Right ventricle myocardium superior (tissue), 1 donor: ENCODE measurements around the gene MKLN1. TPM values are rescaled to one million over a fixed set of nuclear protein-coding genes. Genes with fewer than 3 reads are reported as not detected.

Experiments
- ATAC-seq: fragments of 200-7000 bp; cut with Tn5 transposase; one replicate; pipeline ENCODE4 v1.9.1; 2020; ENCODE audit warnings: mild to moderate bottlenecking; ENCODE audit not compliant: poor library complexity
- DNase-seq: peaks from one replicate; pipeline ENCODE4 v3.0.0-alpha.2; 2020
- intact Hi-C: fragments of 100-400 bp; cut with DNase I; formaldehyde crosslinking; loops from one replicate; pipeline ENCODE4 v1.11.2; 2022
- total RNA-seq: library from RNA; stranded (reverse); fragmentation: NEBNext Ultra II Directional; extraction: Animal tissue kit (Norgen Biotek cat#: 25700); gene quantifications from one replicate; pipeline ENCODE4 v1.2.1, GENCODE V29; 2021
- donor health status: DM: no; HTN: yes; CAD: no; lungs with severe emphysema.

MKLN1 gene
- total RNA-seq, 1 donor from 2014 or later = 37.5 TPM

DNA sequence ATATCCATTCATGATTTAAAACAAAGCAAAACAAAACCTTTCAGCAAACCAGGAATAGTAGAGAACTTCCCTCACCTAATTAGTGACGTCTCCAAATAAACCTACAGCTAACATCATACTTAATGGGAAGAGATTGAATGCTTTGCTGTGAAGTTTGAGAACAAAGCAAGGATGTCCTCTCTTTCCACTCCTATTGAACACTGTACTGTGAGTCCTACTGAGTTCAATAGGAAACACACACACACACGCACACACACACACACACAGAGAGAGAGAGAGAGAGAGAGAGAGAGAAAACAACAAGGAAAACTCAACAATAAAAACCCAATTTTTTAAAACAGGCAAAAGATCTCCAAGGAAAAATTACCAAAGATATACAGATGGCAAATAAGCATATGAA is 196.4 kb downstream of the MKLN1 start:
- intact Hi-C loops = no loop called here
- no peak for DNase-seq
- no peak for ATAC-seq

DNA sequence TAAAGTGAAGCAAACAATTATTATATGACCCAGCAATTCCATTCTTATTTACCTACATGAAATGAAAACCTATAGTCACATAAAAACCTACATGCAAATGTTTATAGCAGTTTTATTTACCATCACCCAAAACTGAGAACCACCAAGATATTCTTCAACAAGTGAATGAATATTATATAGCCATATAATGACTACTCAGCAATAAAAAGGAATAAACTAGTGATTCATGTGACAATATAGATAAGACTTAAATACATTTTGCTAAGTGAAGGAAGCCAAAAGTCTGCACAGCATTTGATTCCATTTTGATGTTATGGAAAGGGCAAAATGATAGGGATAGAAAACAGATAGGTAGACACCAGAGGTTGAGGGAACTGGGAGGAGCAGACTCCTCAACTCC is 197.0 kb downstream of the MKLN1 start:
- ATAC-seq = no peak
- DNase-seq = no peak
- intact Hi-C loops = no loop called here

DNA sequence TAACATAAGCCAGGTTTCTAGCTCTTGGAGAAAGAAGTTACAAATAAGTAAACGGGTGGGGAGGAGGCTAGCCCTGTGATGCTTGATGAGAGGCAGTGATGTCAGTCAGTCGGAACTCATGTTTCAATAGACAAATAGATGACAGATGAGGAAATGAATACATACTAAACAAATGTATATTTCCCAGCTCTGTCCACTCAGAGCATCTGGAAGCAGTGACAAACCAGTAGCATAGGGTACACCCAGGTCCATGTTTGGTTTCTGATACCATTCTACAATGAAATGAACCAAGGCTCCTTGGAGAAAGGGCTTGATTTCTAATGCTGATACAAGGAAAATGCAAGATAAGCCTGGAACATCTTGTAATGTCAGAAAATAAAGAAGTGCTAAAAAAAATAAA is 198.1 kb downstream of the MKLN1 start:
- ATAC-seq = no peak
- intact Hi-C loops = no loop called here
- DNase-seq = peak; percentile 18

DNA sequence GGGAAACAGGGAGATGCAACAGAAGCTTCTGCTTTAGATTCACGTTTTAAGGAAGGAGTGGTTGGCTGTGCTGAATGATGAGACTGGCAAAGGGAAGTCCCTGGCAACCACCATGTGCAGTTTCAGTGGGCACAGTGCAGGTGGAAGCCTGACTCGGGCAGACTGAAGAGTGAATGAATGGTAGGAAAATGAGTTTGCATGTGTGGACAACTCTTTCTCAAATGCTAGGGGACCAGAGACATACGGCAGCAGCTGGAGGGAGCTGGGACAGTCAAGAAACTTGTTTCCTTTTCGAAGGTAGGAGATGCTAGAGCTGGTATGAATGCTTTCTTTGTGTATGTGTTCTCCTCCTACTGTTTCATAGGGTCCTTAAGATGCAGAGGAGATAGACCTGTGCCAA is 199.8 kb downstream of the MKLN1 start:
- DNase-seq (peak; percentile 21), ATAC-seq (no peak)
- intact Hi-C loops = no loop called here

DNA sequence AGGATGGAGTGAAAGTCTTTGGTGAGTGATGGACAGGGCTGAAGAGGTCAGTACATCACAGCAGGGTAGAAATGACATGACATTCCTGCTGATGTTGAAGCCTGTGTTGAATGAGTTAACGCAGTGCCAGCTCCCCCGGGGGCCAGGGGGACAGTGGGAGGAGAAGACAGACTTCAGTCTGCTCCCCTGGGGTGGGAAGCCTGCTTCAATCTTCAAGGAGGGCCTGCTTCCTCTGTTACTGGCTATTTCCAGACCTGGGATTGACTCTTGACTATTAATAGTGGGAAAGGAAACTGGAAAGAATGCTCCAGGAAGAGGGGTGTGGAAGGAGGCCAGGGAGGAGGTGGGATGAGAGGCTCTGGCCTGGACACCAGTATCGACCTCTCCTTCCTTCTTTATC is 201.5 kb downstream of the MKLN1 start:
- ATAC-seq = no peak
- intact Hi-C loops = no loop called here
- DNase-seq = peak; percentile 30

DNA sequence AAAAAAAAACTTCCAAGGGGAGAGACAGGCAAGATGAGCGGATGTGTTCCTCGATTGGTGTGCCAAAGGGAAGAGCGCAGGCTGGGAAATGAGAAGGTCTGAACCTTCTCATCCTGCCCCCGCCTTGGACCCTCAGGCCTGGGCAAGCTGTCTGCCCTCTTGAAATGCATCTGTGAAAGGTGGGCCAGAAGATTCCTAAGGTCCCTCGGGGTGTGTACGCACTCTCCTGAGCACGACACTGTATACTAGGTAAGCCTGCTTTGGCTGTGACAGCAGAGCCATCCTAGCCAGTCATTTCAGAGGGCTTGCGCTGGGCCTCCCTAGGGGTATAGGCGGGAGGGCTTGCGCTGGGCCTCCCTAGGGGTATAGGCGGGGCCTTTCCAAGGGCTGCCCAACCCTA is 201.9 kb downstream of the MKLN1 start:
- peak; percentile 22 for DNase-seq
- ATAC-seq = no peak
- intact Hi-C loops = no loop called here

DNA sequence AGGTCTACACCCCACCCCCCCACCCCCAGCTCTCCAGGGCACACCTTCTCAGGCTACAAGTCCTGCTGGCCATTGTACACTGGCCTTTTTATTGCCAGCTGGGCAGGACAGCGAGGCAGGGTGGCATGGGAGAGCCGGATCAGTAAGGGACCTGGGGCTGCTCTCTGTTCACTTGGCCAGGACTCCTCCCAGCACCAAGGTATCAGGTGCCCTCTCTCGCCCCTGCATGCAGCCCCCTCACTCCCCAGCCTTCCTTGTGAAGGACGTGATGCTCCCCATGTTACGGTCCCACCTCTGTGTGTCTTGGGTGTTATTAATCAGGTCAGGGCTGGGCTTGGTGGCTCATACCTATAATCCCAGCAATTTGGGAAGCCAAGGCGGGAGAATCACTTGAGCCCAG is 202.5 kb downstream of the MKLN1 start:
- ATAC-seq = no peak
- intact Hi-C loops = no loop called here
- no peak for DNase-seq

DNA sequence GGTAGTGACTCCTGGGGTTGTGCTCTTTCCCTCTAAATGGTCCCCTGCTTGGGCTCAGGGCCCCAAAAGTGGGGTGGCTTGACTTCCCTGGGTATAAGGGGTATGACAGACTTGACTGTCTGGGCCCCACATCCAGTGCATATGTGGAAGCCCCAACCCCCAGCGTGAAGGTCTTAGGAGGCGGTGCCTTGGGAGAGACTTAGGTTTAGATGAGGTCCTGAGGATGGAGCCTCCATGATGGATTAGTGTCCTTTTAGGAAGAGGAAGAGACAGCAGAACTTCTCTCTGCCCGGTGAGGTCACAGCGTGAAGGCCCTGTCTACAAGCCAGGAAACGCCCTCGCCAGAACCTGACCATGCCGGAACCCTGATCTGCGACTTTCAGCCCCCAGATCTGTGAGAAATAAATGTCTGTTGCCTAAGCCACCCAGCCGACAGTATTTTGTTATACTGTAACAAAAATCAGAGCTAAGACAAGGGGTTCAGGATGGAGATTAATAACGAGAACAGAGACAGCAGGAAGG is 205.0 kb downstream of the MKLN1 start:
- ATAC-seq = no peak
- DNase-seq = no peak
- intact Hi-C loops = no loop called here

DNA sequence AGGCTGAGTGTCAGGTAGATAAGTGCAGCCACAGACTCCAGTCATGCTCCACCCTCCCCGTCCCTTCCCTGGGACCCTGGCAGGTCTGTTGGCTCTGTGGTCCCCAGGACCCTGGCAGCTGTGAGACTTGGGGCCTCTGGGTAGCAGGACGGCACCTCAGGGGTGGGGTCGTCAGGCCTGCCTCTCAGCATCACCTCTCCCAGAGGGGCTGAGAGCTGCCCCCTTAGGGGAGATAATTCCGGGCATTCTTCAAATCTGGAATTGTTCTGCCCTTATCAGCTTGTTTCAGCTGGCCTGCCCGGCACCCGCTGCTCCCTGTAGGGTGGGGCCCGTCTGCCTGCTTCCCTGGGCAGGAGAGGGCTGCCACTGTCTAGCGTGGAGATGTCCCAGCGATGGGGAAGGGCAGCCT is 205.5 kb downstream of the MKLN1 start:
- DNase-seq (no peak), ATAC-seq (peak; percentile 23)
- intact Hi-C loops = no loop called here

DNA sequence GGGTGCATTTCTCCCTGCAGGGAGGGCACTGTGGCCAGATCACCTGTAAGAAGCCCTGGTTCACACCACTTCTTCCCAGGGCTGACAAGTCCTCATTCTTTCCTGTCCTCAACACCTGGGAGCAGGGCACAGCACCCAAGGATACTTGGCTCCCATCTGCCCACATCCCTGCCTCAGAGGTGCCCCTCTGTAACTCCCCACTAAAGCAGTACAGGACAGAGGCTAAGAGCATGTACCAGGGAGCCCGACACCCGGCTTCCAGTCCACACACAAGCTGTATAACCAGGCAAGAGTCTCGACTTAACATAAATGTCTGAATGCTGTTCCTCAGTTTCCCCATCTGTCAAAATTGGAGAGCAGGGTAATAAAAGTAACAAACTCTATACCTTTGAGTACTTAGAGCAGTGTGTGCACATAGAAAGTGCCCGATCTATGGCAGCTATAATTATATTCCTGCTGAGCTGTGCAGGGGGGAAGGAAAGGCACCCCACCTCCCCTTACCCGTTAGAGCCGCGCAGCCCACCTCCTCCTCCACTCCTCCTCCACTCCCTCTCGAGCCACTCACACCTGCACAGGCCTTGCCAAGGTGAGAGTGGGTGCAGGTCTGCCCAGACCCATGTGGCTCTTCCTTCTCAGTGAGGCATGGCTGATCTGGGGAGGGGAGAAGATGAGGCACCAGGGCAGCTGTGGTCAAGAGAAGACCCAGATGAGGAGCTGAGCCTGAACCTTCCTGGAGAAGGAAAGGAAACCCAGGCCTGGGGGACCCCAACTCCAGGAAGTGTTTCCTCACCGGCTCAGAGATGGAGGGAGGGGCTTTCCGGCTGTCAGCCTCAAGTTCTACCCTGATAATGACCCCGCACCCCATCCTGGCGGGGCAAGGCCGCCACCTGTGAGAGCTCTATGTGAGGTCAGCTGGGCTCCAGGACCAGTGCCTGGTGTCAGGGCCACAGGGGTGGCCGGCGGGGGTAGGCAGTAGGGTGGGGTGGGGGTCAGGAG is 206.2 kb downstream of the MKLN1 start:
- DNase-seq (no peak), ATAC-seq (no peak)
- intact Hi-C loops = no loop called here

DNA sequence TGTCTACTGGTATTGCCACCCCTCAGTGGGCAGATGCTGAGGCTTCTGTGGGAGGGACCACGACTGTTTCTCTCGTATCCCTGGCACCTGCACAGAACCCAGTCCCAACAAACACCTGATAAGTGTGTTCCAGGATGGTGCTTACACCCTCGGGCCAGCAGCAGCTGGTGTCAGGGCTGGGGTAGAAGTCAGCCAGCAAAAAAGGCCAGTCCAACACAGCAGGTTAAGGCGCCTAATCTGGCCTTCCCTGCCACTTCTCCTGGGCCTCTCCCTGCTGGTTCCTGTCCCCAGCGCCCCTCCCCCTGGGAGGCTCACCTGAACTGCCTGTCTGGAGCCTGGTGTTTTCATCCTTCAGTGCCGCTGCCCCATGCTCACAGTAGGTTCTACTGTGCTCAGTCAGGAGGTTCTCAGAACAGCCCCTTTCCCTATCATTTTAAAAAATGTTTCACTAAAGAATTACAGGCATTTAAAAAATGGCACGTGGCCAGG is 208.7 kb downstream of the MKLN1 start:
- DNase-seq (no peak), ATAC-seq (peak; percentile 37)
- intact Hi-C loops = no loop called here

DNA sequence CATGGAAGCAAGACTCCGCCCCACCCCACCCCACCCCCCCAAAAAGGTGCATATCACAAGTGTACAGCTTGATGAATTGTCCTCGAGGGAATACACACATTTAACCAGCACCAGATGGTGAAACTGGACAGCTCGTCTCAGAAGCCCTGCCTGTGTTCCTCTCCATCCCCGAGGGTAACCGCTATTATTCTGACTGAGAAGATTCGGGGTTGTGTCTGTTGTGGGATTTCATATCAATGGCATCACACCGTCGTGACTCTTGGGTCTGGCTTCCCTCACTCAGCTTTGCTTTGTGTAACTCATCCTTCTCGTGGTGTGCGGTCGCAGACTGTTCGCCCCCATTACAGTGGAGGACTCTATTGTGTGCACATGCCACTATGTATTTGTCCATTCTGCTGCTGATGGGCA is 209.9 kb downstream of the MKLN1 start:
- no peak for DNase-seq
- no peak for ATAC-seq
- intact Hi-C loops = no loop called here

DNA sequence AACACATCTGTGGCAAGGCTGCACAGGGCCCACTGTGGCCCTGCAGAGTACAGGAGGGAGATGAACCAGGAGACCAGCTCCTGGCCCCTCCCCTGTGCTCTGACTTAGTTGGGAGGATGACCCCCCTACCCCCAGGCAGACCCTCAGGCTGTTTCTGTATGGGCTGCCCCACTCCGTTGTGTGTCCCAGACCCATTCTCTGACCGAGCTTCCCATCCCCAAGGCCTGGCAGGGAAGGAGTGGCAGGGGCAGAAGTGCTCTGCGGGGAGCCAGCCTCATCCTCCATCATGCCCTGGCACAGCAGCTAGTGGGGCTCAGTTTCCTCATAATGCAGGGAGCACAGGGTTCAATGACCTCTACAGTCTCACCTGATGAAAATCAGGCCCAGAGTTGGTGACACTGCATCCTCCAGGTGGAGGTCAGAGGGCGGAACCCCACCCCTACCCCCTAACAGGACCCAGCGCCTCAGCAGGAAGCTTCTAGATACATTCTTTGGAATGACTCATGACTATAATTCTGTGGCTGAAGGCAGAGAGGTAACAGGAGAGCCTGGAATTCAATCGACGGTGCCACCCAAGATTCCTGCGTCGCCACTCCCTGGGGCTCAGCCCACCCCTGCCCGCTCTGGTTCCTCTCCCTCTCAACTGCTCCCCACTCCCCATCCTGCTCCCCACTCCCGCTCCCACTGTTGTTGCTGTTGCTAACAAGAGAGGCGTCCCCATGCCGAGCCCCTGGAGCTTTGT is 210.6 kb downstream of the MKLN1 start:
- DNase-seq = no peak
- intact Hi-C loops = no loop called here

DNA sequence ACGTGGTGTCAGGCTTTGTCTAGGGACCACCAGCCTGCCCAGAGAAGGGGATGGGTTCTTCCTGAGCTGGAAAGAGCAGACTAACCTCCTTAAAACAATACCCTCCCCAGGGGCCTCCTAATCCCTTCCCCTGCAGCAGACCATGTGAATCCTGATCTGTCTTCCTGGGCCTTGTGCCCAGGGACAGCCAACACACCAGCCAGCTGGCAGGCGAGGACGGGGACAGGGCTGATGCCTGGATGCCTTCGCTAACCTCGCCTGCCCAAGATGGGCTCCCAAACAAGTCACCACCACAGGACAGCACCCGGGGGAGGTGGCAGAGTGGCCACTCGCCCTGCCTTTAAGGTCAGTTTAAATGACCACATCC is 211.1 kb downstream of the MKLN1 start:
- ATAC-seq (peak; percentile 78), DNase-seq (peak; percentile 73)
- intact Hi-C loops = no loop called here

More for the DNA sequence above, 210.6 kb downstream of the MKLN1 start:
- peak; percentile 7 for ATAC-seq

DNA sequence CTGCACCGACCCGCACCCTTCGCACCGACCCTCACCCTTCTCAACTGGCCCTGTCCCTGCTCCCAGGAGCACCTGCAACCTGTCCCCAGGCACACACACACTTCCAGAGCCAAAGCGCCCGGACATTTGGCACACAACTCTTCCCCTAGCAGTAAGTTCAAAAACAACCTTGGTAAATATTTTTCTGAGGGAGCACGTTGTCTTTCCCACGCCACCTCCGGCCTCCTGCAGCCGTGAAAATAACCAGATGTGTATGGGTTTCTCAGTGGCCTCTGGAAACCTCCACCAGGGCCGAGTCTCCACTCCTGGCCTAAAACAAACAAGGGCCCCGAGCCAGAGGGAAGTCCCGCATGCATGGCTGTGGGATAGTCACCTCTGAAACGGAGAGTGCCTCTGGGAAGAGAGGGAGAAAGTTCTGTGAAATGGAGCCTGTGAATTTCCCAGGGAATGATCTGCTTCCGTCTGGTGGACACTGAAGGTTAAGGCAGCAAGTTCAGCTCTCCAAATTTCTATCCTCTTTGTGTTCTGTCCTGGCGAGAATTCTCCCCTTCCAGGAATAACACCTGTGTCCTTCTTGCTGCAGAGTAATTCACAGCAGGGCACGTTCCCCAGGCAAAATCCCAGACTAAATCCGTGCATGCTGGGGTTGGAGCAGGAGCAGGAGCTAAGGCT is 213.0 kb downstream of the MKLN1 start:
- peak; percentile 18 for ATAC-seq
- no peak for DNase-seq
- intact Hi-C loops = no loop called here

DNA sequence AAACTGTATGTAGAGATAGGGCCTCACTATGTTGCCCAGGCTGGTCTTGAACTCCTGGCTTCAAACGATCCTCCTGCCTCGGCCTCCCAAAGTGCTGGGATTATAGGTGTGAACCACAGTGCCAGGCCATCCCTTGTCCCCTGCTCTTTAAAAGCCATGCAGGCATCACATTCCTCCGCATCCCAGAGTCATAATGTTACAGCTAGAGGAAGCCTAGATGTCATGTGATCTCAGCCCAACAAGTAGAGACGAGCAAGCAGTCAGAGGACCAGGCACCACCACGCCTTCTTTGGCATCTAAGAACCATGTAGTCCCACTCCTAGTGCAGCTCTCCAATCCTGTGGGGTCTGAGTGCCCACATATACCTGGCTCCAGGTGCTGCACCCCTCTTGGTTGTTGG is 215.6 kb downstream of the MKLN1 start:
- DNase-seq = no peak
- intact Hi-C loops = no loop called here
- no peak for ATAC-seq

DNA sequence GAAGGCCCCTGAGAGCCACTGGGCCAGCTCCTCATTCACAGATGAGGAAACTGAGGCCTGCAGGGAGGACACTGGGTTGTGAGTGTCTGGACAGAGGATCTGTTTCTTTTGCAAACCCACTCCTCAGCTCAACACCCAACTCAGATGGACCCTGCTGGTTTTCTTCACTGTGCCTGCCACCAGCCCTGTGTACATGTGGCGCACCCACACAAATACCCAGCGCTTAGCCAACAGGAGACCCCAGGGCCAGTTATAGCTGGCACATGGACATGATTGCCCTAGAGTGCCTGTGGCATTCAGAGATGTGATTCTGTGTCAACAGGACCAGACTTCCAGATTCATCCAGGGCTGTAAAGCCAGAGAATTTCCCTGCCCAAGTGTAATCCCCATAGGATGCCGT is 216.3 kb downstream of the MKLN1 start:
- ATAC-seq (no peak), DNase-seq (no peak)
- intact Hi-C loops = no loop called here

DNA sequence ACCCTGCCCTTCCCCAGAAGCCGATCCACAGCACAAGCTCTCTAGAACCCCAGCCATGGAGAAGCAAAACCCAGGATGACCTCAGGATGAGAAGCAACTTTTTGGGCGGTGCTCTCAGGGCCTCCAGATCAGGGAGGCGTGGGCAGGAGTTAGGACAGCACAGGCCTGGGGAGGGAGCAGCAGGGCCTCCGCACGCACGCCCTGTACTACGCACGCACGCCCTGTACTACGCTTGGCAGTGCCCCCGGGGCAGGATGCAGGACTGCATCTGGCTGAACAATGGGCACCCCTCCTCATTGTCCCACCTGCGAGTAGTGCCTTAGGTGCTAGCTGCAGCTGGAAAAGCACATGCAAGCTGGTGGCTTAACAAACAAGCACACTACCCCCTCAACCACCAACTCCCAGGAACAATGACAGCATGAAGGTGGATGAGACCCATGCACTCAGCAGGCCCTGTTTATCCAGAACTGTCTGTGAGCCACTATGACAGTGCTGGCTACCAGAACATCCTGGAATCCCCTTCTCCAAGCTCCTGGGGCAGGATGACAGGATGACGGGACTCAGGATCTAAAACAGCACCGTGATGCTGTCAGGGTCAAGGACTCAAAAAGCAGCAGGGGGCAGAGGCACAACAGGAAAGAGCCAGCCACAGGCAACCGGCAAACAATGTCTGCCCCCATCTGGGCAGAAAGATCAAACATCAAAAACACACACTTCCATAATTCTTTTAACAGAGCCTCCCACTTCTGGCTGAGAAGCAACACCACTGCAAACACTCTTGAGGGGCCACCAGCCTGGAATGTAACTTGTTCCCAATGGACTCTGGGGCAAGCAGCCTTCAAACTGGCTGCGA is 217.0 kb downstream of the MKLN1 start:
- intact Hi-C loops = loop anchor here (5.0 kb wide), 1 partner anchor 108 kb away; no protein-coding TSS in a partner anchor
- DNase-seq (no peak), ATAC-seq (no peak)
